ENCODE results near the gene OPALIN. TPM values are rescaled to one million over a fixed set of nuclear protein-coding genes. Genes with fewer than 3 reads are reported as not detected.

OPALIN gene
- total and polyA plus RNA-seq, 10 donors = not detected

GRCh38 chr10:96319754-96320474, 38.9 kb downstream of the OPALIN start:
- intact Hi-C loops (cut with DNase I; ENCODE audit: low total_unique reads) = loop anchor here (10.0 kb wide), 1 partner anchor 305 kb away; no protein-coding TSS in a partner anchor
- Histone ChIP-seq H3K27ac (no peak overlapping the region), H3K4me3 (no peak overlapping the region), H3K4me1 (no peaks in the 10 kb centered on the region), H3K27me3 (replicated peaks in 1 of 7) (peaks cover 0 to 4% (median 0%) of the 10 kb centered on the region in 7 donors), H3K36me3 (no peaks in the 10 kb centered on the region), H3K9me3 (no peaks in the 10 kb centered on the region)
- TF ChIP-seq POLR2A (IDR thresholded peaks at IDR 0.05) (no peak), POLR2AphosphoS5 (IDR thresholded peaks at IDR 0.05) (no peak)
- TF ChIP-seq, protein P1, sequence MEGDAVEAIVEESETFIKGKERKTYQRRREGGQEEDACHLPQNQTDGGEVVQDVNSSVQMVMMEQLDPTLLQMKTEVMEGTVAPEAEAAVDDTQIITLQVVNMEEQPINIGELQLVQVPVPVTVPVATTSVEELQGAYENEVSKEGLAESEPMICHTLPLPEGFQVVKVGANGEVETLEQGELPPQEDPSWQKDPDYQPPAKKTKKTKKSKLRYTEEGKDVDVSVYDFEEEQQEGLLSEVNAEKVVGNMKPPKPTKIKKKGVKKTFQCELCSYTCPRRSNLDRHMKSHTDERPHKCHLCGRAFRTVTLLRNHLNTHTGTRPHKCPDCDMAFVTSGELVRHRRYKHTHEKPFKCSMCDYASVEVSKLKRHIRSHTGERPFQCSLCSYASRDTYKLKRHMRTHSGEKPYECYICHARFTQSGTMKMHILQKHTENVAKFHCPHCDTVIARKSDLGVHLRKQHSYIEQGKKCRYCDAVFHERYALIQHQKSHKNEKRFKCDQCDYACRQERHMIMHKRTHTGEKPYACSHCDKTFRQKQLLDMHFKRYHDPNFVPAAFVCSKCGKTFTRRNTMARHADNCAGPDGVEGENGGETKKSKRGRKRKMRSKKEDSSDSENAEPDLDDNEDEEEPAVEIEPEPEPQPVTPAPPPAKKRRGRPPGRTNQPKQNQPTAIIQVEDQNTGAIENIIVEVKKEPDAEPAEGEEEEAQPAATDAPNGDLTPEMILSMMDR (IDR thresholded peaks at IDR 0.05 in 8 of 11, conservative IDR thresholded peaks at IDR 0.05 in 3 of 11) = no peak
- 37 to 50% (median 45%) methylated on average over 3 of the region's 3 CpGs for WGBS, 5 donors
- DNase-seq = no peak

- no peaks in the 10 kb centered on the region for H3K36me3 ChIP-seq
- no peaks in the 10 kb centered on the region for H3K4me1 ChIP-seq
- H3K4me3 ChIP-seq = no peak overlapping the region
- TF ChIP-seq, protein P1 (IDR thresholded peaks at IDR 0.05 in 8 of 11, conservative IDR thresholded peaks at IDR 0.05 in 3 of 11) = no peak
- TF ChIP-seq POLR2AphosphoS5 (IDR thresholded peaks at IDR 0.05) = no peak
- TF ChIP-seq POLR2A (IDR thresholded peaks at IDR 0.05) = no peak
- no peak for DNase-seq
- H3K27ac ChIP-seq = no peak overlapping the region
- intact Hi-C loops (cut with DNase I; ENCODE audit: low total_unique reads) = loop anchor here (10.0 kb wide), 1 partner anchor 302 kb away; no protein-coding TSS in a partner anchor
- H3K27me3 ChIP-seq (replicated peaks in 1 of 7) = peaks cover 0 to 5% (median 0%) of the 10 kb centered on the region in 7 donors
- H3K9me3 ChIP-seq = no peaks in the 10 kb centered on the region
- WGBS, 5 donors = 69 to 84% (median 76%) methylated on average over 4 of the region's 4 CpGs
These were observed 41.6 kb downstream of the OPALIN start for GRCh38 chr10:96317067-96317833.

- peaks cover 0 to 5% (median 0%) of the 10 kb centered on the region in 7 donors for H3K27me3 ChIP-seq (replicated peaks in 1 of 7)
- TF ChIP-seq, protein P1 (IDR thresholded peaks at IDR 0.05 in 8 of 11, conservative IDR thresholded peaks at IDR 0.05 in 3 of 11) = no peak
- no peak for TF ChIP-seq POLR2A (IDR thresholded peaks at IDR 0.05)
- TF ChIP-seq POLR2AphosphoS5 (IDR thresholded peaks at IDR 0.05) = no peak
- DNase-seq = no peak
- 36 to 72% (median 62%) methylated on average over 2 of the region's 2 CpGs for WGBS, 5 donors
- no peaks in the 10 kb centered on the region for H3K36me3 ChIP-seq
- intact Hi-C loops (cut with DNase I; ENCODE audit: low total_unique reads) = loop anchor here (10.0 kb wide), 1 partner anchor 299 kb away; no protein-coding TSS in a partner anchor
- no peaks in the 10 kb centered on the region for H3K9me3 ChIP-seq
- no peak overlapping the region for H3K27ac ChIP-seq
- H3K4me1 ChIP-seq = no peaks in the 10 kb centered on the region
- no peak overlapping the region for H3K4me3 ChIP-seq
These were observed 45.5 kb downstream of the OPALIN start for GRCh38 chr10:96313344-96313743.

Measured in spleen (tissue), 11 donors.